Amniotic epithelial cell (primary cell): Measurements from ENCODE around the gene CTNNA2.
A peak's percentile ranks its signal among the peaks of the same experiment; 100 is the strongest.
"Not testable (repeated sequence)": the region's sequence is repeated elsewhere in the genome, so short reads cannot be mapped to it uniquely, and the experiment has no call there.

ENCODE experiments used
- DNase-seq: peaks from one replicate; pipeline ENCODE4 v3.0.0-alpha.2; 2010; ENCODE audit warnings: low read depth

CTNNA2 gene

DNA sequence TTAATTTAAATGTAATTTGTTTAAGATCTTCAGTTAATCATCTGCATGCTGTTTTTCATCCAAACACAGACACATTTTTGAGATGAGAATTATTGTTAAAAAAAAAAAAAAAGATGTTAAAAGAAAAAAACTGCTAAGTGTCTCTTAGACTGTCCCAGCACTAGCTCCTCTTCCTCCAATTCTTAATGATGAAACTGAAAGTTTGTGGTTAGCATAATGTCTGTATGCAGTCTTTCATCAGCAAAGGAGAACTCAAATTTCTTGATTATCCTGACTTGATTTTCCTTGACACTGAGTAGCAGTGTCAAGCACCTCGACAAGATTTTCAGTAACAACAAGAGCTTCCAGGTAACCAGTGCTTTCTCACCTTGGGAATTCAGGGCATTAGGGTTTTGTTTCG lies 517.3 kb downstream of the CTNNA2 start:
- DNase-seq, result no peak

- DNase-seq, result not testable (repeated sequence)
Observed at GRCh38 chr2:80032684-80033083, 519.8 kb downstream of the CTNNA2 start.

- DNase-seq, result no peak
Observed at GRCh38 chr2:80035749-80036285, 523.0 kb downstream of the CTNNA2 start.

- no peak for DNase-seq
Observed at GRCh38 chr2:80037310-80037709, 524.5 kb downstream of the CTNNA2 start.

- no peak for DNase-seq
Observed at GRCh38 chr2:80040226-80040625, 527.4 kb downstream of the CTNNA2 start.

DNA sequence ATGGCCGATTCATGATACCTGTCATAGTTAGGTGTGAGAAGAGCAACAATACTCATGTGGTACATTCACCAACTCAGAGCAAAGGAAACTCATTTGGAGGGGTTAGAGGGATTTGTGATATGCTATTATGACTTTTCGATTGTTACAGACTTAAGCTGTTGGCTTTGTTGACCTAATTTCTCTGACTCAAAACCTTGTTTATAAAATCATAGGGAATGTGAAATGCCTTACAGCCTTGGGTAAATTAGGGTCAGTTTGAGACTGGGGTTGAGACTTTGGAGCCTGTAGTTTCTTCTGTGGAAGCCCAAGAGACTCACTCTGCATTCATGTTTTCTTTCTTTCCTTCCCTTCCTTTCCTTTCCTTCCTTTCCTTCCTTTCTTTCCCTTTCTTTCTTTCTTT lies 529.8 kb downstream of the CTNNA2 start:
- no peak for DNase-seq

DNA sequence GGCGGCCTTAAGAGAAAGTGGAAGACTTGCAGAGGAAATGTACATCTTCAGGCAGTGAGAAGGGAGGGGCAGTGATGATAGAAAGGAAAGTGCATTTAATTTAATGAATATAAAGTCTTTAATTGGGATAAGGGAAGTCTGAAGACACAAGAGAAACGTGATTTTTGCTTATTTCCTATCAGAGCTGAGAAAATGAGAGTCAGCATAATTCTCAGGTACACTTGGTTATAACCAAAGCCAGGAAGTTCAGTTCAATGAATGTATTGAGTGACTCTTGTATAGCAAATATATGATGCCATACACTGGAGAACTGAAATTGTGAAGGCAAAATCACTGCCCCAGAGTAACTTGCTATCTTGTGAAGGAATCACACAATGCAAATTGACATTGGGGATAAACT lies 535.4 kb downstream of the CTNNA2 start:
- DNase-seq, result no peak

DNA sequence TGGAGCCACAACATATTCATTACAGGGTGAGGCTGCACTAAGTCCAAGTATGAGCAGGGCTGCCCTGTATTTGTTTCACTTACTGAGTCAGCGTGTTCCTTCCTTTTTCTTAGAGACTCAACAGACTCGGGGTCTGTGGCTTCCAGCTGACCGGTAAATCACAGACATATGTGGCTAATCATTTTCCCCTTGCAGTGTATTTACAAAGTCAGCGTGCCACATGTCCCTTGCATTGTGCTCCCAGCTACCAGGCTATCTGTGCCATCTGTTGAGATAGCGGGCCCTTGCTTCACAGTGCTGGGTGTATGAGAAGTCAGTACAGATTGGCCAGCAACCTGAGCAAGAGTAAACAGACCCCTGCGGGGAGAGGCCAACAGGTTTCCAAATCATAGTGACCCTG lies 537.4 kb downstream of the CTNNA2 start:
- DNase-seq, result no peak

GRCh38 chr2:80053522-80054345 lies 540.9 kb downstream of the CTNNA2 start:
- peak; percentile 14 for DNase-seq

- DNase-seq, result peak; percentile 77
Observed at GRCh38 chr2:80054346-80054675, 541.5 kb downstream of the CTNNA2 start.

DNA sequence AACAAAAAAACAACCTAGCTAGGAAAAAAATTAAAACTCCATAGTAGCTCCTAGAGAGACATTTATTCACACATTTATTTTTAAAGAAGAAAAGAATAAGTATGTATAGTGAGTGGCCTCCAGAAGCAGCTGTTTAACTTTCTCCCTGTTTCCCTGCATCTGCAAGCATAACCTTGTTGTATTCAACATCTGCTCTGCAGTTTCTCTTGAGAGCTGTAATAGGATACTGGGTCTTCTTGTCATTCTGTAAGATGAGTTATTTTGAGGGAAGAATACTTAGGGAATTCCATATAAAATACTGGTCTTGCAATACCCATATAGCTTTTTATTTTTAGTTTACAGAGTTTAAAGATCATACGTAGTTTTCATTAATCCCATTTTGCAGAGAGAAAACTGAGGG lies 545.1 kb downstream of the CTNNA2 start:
- no peak for DNase-seq

GRCh38 chr2:80058562-80058961 lies 545.7 kb downstream of the CTNNA2 start:
- peak; percentile 33 for DNase-seq

GRCh38 chr2:80059447-80059846 lies 546.6 kb downstream of the CTNNA2 start:
- no peak for DNase-seq

GRCh38 chr2:80061881-80062280 lies 549.0 kb downstream of the CTNNA2 start:
- no peak for DNase-seq

DNA sequence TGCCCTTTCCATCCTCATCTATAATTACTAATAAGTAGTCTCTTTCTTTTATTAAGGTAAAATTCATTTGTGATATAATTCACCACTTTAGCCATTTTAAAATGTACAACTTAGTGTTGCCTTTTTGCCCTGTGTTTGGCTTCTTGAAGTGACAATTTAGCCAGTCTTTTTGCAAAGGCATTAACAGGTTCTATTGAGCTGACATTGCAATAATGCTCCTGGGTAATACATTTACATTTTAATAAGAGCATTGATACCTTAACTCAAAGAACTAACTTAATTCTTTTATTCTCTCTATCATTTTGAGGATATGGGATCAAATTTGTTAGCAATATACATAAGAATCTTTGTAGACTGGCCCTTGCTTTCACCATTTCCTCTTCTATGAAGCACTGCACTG lies 549.4 kb downstream of the CTNNA2 start:
- no peak for DNase-seq

- DNase-seq, result no peak
Observed at GRCh38 chr2:80068038-80068731, 555.3 kb downstream of the CTNNA2 start.

DNA sequence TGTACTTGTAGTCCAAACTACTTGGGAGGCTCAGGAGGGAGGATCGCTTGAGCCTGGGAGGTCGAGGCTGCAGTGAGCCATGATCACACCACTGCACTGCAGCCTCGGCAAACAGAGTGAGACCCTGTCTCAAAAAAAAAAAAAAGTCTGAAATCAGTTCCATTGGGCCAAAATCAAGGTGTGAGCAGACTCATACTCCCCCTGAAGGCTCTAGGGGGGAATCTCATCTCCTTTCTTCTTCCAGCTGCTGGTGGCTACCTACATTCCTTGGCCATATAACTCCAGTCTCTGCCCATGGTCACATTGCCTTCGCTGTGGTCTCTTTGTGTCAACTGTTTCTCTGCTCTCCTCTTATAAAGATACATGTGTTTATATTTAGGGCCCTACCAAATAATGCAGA lies 557.7 kb downstream of the CTNNA2 start:
- no peak for DNase-seq

DNA sequence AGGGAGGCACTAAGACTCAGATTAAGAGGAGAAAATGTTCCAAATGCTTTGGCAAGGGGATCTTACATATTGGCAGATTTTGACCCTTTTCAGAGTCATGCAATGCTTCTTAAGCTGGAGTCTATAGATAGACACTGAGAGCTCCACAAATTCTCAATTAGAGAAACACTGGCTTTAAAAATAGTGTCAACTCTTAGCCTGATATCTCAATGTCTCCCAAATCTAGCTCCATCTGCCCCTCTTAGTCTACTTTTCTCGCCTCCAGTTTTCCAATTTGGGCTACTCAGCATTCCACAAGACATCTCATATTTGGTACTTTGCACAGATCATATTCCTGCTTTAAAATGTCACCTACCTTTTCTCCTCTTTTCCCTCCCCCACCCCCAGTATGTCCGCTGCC lies 559.1 kb downstream of the CTNNA2 start:
- DNase-seq, result no peak

GRCh38 chr2:80073134-80073561 lies 560.3 kb downstream of the CTNNA2 start:
- peak; percentile 63 for DNase-seq

DNA sequence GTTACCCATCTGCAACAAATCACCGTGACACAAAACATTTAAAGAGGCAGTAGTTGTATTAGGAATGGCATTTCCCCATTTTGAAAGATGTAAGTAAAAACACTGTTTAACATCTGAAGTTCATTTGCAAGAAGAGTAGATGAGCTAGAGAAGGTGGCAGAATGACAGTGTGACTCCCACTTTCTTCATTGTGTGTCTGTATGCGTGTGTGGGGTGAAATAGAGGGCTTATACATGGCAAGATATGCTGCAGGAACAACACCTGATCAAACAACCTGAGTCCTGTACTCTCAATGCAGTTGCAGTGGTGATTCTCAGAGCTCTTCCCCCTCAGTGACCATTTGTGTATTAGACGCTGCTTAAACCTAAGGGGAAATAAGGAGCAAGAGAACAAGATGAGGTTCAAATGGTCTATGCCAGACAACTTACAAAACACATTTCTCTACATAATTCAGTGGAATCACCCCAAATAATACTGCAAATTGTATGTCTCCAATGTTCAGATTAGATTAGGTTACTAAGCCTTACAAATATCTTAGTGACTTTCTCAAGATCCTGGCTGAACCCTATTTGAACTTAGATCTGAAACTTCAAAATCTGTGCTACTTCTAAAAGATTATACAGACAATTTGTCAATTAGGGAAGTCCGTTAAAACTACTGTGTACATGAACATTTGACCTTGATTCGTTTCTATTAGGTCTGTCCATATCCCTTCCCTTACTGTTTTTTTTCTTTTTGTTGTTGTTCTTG lies 561.6 kb downstream of the CTNNA2 start:
- no peak for DNase-seq

DNA sequence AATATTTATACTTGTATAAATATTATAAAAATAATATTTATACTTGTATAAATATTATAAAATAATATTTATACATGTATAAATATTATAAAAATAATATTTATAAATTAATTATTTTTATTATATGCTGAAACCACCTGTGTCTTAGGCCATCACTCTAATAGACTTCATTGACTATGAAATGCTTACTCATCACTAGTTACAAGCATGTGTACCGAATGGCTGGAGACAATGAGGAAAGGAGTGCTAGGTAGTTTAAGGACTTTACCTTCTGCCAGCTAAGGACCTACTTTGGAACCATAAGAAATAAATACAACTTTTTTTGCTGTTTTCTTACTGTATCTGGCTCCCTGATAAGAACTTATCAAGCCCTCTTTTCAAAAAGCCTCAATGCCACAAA lies 562.9 kb downstream of the CTNNA2 start:
- DNase-seq, result no peak

- DNase-seq, result no peak
Observed at GRCh38 chr2:80078290-80079036, 565.6 kb downstream of the CTNNA2 start.
